Activated naive CD4-positive, alpha-beta T cell treated with anti-CD3 and anti-CD28 coated beads, Interleukin-2, amount 10 ng/mL, durations not matched to agents 7 days and 5 days (primary cell): ENCODE data around the gene KNDC1.

ENCODE experiments used
- CTCF ChIA-PET: fragments of 350-600 bp; sonication (Branson Sonifier 250); formaldehyde crosslinking; loops from one replicate; lab custom pipeline; 2021; ENCODE audit warnings: antibody characterized with exemption; lab: Charles Lee
- DNase-seq: peaks from one replicate; pipeline ENCODE4 v3.0.0-alpha.2; 2020
- H3K27ac Mint-ChIP-seq: one replicate; pipeline ENCODE4 v1.8.0; 2021; ENCODE audit warnings: mild to moderate bottlenecking, moderate library complexity, mixed read lengths
- H3K27me3 Mint-ChIP-seq: one replicate; pipeline ENCODE4 v1.8.0; 2021; ENCODE audit warnings: mild to moderate bottlenecking, mixed read lengths
- H3K36me3 Mint-ChIP-seq: one replicate; pipeline ENCODE4 v1.8.0; 2021; ENCODE audit warnings: mixed read lengths
- H3K4me1 Mint-ChIP-seq: one replicate; pipeline ENCODE4 v1.8.0; 2021; ENCODE audit warnings: mixed read lengths
- H3K4me3 Mint-ChIP-seq: one replicate; pipeline ENCODE4 v1.8.0; 2021; ENCODE audit warnings: mild to moderate bottlenecking, moderate library complexity, mixed read lengths
- H3K9me3 Mint-ChIP-seq: one replicate; pipeline ENCODE4 v1.8.0; 2021; ENCODE audit warnings: mixed read lengths

Gene KNDC1

DNA sequence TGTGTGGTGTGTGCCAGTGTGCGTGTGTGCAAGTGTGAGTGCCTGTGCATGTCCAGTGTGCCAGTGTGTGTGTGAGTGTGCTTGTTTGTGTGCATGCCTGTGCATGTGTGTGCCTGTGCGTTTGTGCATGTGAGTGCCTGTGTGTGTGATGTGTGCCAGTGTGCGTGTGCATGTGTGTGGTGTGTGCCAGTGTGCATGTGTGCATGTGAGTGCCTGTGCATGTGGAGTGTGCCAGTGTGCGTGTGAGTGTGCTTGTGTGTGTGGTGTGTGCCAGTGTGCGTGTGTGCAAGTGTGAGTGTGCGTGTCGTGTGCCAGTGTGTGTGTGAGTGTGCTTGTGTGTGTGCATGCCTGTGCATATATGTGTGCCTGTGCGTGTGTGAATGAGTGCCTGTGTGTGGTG lies 38.5 kb upstream of the KNDC1 start:
- no peak for DNase-seq
- Mint-ChIP-seq H3K27ac (no peak overlapping the region), H3K36me3 (no peaks in the 10 kb centered on the region), H3K4me3 (no peak overlapping the region), H3K9me3 (peaks cover 8% of the 10 kb centered on the region), H3K4me1 (peaks cover 5% of the 10 kb centered on the region), H3K27me3 (peaks cover 28% of the 10 kb centered on the region)
- CTCF ChIA-PET: no interaction called here

DNA sequence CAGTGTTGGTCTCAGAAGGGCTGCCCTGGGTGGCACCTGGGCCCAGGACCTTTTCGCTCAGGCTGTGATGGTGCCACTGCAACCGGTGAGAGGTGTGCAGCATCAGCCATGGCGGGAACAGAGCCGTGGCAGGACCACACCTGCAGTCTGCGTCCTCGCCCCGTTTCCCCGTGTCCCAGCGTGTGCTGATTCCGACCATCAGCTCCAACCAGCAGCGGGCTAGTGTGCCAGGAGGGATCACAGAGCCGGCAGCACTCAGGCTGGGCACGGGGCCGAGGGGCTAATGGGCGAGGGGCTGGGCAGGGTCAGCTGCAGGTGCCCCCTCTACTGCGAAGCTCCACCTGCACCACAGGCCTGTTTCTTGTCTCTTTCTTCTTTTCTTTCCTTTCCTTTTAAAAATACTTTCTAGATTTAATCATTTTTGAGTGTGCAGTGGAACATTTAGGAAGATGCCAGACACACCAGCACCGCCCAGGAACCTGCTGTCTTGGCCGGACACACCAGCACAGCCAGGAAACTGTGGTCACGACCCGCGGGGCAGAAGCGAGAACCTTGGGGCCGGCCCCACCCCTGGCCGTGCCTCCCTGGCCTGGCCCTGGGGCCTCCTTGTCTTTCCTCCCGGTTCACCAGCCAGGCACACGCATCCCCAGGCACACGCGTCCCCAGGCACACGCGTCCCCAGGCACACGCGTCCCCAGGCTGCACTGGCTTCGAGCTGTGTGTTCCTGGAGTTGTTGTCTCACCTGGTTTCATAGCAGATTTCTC lies 37.7 kb upstream of the KNDC1 start:
- Mint-ChIP-seq H3K36me3 (no peaks in the 10 kb centered on the region), H3K27me3 (peaks cover 28% of the 10 kb centered on the region), H3K4me1 (peaks cover 5% of the 10 kb centered on the region), H3K27ac (no peak overlapping the region), H3K4me3 (no peak overlapping the region), H3K9me3 (peaks cover 8% of the 10 kb centered on the region)
- CTCF ChIA-PET: no interaction called here
- DNase-seq: no peak

DNA sequence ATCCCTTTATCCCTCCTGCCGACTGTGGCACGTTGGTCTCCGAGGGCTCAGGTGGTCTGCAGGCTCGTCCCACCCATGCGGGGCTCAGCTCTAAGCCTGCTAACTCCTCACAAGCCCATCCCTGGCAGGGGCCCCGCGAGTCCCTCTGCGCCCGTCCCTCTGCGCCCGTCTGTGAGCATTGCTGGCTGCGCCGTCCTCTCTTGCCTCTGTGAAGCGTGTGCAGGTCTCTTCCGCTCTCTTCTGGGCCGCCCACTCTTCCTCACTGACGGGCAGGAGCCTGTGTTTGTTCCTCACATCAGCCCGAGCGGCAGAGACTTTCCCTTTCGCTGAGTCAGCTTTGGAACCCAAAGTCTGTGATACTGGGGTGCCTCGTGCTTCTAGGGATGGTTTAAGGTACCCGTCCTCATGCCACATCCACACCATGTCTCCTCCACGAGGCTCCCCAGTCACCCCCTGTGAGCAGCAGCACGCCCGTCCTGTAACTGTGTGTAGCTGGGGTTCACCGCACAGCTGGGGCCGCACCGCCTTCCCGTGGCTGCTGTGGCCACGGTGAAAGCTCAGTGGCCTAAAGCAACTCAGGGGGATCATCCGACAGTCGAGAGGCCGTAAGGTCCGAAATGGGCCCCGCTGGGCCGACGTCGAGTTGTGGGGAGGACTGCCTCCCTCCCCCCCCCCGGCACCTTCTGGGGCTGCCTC lies 36.8 kb upstream of the KNDC1 start:
- no peaks in the 10 kb centered on the region for H3K36me3 Mint-ChIP-seq
- no peak overlapping the region for H3K4me3 Mint-ChIP-seq
- no peak for DNase-seq
- no peak overlapping the region for H3K27ac Mint-ChIP-seq
- H3K4me1 Mint-ChIP-seq: peaks cover 5% of the 10 kb centered on the region
- H3K9me3 Mint-ChIP-seq: peaks cover 5% of the 10 kb centered on the region
- CTCF ChIA-PET: interaction anchor here (1.3 to 1.8 kb wide), 2 partner anchors 21 to 186 kb away, joined by 3 to 5 read pairs; no protein-coding TSS in a partner anchor
- peaks cover 28% of the 10 kb centered on the region for H3K27me3 Mint-ChIP-seq

DNA sequence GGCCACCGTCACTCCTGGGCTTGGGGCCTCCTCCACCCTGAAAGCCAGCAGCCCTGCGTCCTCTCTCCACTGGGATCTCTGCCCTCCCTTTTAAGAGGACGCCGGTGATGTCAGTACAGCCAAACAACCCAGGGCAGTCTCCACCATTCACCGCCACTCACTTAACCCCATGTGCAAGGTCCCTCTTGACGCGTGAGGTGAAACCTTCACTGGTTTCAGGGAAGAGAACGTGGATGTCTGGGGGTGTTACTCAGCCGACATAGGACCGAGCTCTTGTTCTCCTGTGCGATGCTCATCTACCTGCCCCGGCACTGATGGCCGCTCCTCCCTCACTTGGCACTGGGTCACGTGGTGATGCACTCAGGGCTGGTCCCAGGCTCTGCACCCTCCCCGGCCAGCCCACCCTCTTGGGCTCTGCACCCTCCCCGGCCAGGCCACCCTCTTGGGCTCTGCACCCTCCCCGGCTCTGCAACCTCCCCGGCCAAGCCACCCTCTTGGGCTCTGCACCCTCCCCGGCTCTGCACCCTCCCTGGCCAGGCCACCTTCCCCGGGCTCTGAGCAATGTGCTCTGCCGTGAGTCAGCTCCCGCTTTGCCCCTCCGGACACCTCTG lies 36.2 kb upstream of the KNDC1 start:
- Mint-ChIP-seq H3K4me1 (peaks cover 5% of the 10 kb centered on the region), H3K27me3 (peaks cover 28% of the 10 kb centered on the region), H3K36me3 (no peaks in the 10 kb centered on the region), H3K9me3 (peaks cover 2% of the 10 kb centered on the region), H3K4me3 (no peak overlapping the region), H3K27ac (no peak overlapping the region)
- CTCF ChIA-PET: interaction anchor here (1.3 to 1.8 kb wide), 2 partner anchors 20 to 187 kb away, joined by 3 to 5 read pairs; no protein-coding TSS in a partner anchor
- no peak for DNase-seq

DNA sequence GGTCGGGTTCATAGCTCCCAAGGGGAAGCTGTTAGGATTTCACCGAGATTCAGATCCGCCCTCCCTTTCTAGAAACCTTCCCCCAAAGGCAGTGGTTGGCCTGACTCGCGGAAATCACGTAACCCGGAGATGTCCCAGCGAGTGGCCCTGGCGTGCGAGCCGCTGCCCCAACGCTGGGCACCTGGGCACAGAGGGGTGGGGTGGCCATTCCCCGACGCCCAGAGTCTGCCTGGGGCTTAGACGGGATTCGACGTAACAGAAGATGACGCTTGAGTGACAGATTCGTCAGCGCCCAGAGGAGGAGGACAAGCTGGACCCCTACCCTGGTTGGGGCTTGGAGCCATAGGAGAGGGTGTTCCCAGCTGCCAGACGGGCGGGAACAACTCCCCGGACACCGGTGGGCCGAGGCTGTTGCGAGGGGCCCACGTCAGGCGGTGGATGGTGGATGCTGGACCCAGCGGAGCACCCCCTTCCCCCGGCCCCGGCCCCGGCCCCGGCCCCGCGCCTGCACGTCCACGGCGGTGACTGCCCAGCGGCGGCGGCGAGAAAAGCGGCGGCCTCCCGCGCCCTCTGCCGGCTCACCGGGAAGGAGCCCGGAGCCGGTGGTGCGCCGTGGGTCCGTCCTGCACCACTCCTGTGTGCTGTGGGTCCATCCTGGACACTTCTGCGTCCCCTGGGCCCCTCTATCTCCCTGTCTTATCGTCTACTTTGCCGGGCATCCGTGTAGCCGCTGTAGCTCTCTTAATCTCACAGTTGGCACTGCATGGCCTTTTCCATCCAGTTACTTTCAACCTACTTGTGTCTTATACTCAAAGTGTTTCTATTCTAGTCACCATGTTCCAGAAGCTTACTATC lies 35.4 kb upstream of the KNDC1 start:
- Mint-ChIP-seq H3K4me1 (peaks cover 5% of the 10 kb centered on the region), H3K27me3 (peaks cover 28% of the 10 kb centered on the region), H3K27ac (no peak overlapping the region), H3K36me3 (no peaks in the 10 kb centered on the region), H3K4me3 (no peak overlapping the region), H3K9me3 (no peaks in the 10 kb centered on the region)
- CTCF ChIA-PET: interaction anchor here (1.0 to 1.8 kb wide), 3 partner anchors 19 to 187 kb away, joined by 3 to 5 read pairs (median 4); no protein-coding TSS in a partner anchor
- DNase-seq: no peak

DNA sequence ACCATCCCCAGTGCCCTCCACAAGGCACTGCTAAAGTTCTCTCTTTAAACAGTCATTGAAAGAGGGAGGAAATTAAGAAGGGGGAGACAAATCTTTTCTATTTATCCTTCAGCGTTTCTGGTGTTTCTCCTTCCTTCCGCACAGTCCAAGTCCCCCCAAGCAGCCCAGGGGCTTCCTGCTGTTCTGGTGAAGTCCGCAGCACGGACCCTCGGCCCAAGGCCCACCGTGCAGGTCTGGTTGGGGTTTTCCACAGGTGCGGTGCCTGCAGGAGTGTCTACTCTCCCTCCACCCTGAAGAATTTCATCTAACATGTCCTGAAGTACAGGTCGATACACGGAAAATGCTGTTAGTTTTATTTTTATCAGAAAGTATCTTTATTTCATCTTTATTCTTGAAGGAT lies 34.1 kb upstream of the KNDC1 start:
- CTCF ChIA-PET: no interaction called here
- Mint-ChIP-seq H3K27me3 (peaks cover 28% of the 10 kb centered on the region), H3K9me3 (no peaks in the 10 kb centered on the region), H3K4me1 (peaks cover 5% of the 10 kb centered on the region), H3K4me3 (no peak overlapping the region), H3K27ac (no peak overlapping the region), H3K36me3 (no peaks in the 10 kb centered on the region)
- DNase-seq: no peak

DNA sequence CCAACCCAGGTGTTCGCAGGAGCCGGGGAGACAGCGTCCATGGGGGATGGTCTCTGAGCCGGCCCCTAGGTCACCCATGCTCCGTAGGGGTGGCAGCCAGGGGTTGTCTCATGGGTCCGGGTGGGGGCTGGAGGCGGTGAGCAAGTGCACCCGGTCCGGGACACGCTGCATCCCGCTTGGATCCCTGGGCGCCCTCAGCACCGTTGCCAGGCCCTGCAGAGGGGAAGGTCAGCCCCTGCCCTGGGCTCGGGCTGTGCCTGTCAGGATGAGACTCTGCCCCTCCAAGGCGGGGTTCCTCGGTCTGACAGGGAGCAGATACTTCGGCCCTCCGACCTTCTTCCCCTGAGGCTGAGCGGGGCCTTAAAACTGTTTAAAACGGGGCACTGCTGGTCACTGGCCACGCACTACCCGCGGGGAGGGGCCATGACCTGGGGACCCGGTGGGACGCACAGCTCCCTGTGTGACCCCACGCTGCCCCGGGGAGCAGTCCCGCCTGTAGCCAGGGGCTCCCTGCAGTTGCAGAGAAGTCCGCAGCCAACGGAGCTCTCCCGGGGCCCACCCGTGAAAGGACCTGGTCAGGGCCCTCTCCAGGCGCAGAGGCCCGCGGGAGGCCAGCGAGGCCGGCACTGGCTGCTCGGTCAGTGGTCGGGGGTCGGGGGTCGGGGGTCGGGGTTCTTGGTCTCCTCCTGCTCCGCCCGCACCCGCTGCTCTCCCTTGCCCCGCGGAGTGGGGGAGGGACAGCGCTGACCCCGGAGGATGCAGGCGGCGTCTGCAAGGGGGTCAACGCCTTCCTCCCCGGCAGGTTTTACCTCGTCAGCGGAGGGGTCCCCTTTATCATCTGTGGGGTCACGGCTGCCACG lies 33.4 kb upstream of the KNDC1 start:
- H3K27me3 Mint-ChIP-seq: peaks cover 28% of the 10 kb centered on the region
- CTCF ChIA-PET: interaction anchor here (1.4 kb wide), 1 partner anchor 17 kb away, joined by 3 read pairs; no protein-coding TSS in a partner anchor
- no peak for DNase-seq
- H3K9me3 Mint-ChIP-seq: no peaks in the 10 kb centered on the region
- H3K36me3 Mint-ChIP-seq: no peaks in the 10 kb centered on the region
- peaks cover 5% of the 10 kb centered on the region for H3K4me1 Mint-ChIP-seq
- no peak overlapping the region for H3K4me3 Mint-ChIP-seq
- H3K27ac Mint-ChIP-seq: no peak overlapping the region

DNA sequence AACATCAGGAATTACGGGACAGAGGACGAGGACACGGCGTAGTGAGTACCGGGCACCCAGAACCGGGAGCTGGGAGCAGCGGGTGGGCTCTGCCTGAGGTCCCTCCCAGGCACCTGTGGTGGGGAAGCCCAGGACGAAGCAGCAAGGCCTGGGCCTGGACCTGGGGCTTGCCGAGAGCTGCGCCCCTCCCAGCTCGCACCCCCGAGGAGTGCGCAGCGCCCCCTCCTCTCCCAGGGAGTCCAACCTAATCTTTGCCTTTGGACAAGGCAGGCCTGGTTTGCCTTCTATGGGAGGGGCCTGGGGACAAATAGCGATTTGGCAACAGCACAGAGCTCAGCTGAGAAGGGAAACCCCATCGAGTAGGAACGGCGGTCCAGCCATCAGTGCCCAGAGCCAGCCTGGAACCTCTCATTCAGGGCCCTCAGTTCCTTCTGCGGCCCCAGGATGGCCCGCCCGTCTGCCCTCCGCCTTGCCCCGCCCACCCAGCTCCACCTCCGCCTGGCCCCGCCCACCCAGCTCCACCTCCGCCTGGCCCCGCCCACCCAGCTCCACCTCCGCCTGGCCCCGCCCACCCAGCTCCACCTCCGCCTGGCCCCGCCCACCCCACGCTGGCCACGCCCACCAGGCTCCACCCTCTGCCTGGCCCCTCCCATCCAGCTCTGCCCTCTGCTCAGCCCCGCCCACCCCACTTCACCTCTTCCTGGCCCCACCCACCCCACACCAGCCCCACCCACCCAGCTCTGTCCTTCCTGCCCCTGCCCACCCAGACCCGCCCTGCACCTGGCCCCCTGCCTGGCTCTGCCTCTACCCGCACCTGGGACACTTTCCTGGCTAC lies 32.5 kb upstream of the KNDC1 start:
- H3K27ac Mint-ChIP-seq: no peak overlapping the region
- H3K36me3 Mint-ChIP-seq: no peaks in the 10 kb centered on the region
- H3K4me1 Mint-ChIP-seq: peaks cover 5% of the 10 kb centered on the region
- H3K9me3 Mint-ChIP-seq: no peaks in the 10 kb centered on the region
- peak; percentile 42 for DNase-seq
- peaks cover 28% of the 10 kb centered on the region for H3K27me3 Mint-ChIP-seq
- CTCF ChIA-PET: interaction anchor here (1.4 kb wide), 1 partner anchor 16 kb away, joined by 3 read pairs; no protein-coding TSS in a partner anchor
- H3K4me3 Mint-ChIP-seq: no peak overlapping the region

DNA sequence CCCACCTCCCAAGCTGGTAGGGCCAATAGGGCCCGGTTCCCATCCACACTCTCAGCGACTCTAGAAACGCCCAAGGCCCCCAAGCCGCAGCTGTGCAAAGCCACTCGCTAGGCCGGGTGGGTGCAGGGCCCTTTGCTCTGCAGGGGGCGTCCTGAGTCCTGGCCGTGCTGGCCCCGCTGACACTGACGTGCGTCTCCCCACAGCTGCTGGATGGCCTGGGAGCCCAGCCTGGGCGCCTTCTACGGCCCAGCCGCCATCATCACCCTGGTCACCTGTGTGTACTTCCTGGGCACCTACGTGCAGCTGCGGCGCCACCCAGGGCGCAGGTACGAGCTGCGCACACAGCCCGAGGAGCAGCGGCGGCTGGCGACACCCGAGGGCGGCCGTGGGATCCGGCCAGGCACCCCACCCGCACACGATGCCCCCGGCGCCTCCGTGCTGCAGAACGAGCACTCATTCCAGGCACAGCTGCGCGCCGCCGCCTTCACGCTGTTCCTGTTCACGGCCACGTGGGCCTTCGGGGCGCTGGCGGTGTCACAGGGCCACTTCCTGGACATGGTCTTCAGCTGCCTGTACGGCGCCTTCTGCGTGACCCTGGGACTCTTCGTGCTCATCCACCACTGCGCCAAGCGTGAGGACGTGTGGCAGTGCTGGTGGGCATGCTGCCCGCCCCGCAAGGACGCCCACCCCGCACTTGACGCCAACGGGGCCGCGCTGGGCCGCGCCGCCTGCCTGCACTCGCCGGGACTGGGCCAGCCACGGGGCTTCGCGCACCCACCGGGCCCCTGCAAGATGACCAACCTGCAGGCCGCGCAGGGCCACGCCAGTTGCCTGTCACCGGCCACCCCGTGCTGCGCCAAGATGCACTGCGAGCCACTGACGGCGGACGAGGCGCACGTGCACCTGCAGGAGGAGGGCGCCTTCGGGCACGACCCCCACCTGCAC lies 31.6 kb upstream of the KNDC1 start:
- DNase-seq: no peak
- no peaks in the 10 kb centered on the region for H3K9me3 Mint-ChIP-seq
- H3K4me3 Mint-ChIP-seq: no peak overlapping the region
- no peaks in the 10 kb centered on the region for H3K36me3 Mint-ChIP-seq
- peaks cover 21% of the 10 kb centered on the region for H3K27me3 Mint-ChIP-seq
- CTCF ChIA-PET: interaction anchor here (1.4 kb wide), 1 partner anchor 15 kb away, joined by 3 read pairs; no protein-coding TSS in a partner anchor
- no peak overlapping the region for H3K27ac Mint-ChIP-seq
- no peaks in the 10 kb centered on the region for H3K4me1 Mint-ChIP-seq

DNA sequence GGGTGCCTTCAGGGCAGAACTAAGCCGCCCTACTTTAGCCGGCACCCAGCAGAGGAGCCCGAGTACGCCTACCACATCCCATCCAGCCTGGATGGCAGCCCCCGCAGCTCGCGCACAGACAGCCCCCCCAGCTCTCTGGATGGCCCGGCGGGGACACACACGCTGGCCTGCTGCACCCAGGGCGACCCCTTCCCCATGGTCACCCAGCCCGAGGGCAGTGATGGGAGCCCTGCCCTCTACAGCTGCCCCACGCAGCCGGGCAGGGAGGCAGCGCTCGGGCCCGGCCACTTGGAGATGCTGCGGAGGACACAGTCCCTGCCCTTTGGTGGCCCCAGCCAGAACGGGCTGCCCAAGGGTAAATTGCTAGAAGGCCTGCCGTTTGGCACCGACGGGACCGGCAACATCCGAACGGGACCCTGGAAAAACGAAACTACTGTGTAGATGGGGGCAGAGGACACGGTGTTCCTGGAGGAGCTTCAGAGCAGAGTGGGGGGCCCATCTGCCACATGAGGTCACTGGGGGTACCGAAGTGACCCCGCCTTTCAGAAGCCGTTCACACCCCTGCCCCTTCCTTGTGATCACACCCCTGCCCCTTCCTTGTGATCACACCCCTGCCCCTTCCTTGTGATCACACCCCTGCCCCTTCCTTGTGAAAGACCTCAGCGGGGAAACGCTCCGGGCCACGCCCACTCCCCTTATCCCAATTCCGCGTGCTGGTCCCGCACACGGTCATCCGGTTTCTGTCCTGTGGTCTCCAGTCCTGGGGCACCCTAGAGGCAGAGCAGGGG lies 30.8 kb upstream of the KNDC1 start:
- no peak for DNase-seq
- Mint-ChIP-seq H3K36me3 (no peaks in the 10 kb centered on the region), H3K4me3 (no peak overlapping the region), H3K27me3 (peaks cover 12% of the 10 kb centered on the region), H3K4me1 (no peaks in the 10 kb centered on the region), H3K27ac (no peak overlapping the region), H3K9me3 (no peaks in the 10 kb centered on the region)
- CTCF ChIA-PET: no interaction called here

DNA sequence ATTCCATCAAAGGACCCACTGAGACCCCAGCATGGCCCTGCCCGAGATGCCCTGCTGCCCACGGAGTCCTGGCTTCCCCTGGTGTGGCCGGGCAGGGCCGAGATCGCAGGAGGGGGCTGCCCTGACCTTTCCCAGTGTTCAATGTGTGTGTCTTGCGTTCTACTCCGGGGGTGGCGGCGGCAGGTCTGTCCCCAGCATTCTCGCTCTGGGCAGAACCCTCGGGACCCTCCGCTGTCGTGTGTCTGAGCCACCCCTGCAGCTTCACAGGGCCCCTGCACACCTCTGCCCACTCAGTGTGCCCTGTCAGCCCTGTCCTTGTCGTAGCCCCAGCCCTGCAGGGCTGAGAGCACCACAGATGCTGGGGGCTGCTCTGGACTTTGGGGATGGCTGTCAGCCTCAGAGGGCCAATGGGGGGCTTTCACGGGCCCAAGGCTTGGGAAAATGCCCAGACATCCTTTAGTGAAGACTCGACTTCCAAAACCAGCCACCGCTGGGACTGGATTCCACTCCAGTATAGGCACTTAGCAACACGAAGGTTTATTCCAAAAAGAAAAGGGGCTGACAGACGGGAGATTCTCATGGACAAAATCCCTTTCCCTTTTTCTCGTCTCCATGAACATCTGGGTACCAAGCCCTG lies 30.0 kb upstream of the KNDC1 start:
- Mint-ChIP-seq H3K36me3 (no peaks in the 10 kb centered on the region), H3K4me1 (no peaks in the 10 kb centered on the region), H3K9me3 (no peaks in the 10 kb centered on the region), H3K27ac (no peak overlapping the region), H3K27me3 (peaks cover 7% of the 10 kb centered on the region), H3K4me3 (no peak overlapping the region)
- CTCF ChIA-PET: no interaction called here
- no peak for DNase-seq
